Upper lobe of left lung (tissue), 4 donors: ENCODE data around the gene ADCY3.

Experiments used
- CTCF ChIP-seq, 6 experiments: fragments of 450-650 bp in 4 of 6; fragments of 200-600 bp in 2 of 6; sonication (generic) in 2 of 6; IDR thresholded peaks; one replicate each; pipeline ENCODE4 v1.5.1; 2016 to 2019; ENCODE audit warnings: antibody characterized with exemption in 6 of 6
- POLR2A ChIP-seq, 4 donors: fragments of 450-650 bp; IDR thresholded peaks; one replicate each; pipeline ENCODE4 v1.5.1; 2016 to 2017; ENCODE audit warnings: antibody characterized with exemption in 4 of 4, mild to moderate bottlenecking in 2 of 4

- TF ChIP-seq CTCF (IDR thresholded peaks at IDR 0.05) (no peak), POLR2A (IDR thresholded peaks at IDR 0.05) (no peak)
These were observed 145.7 kb downstream of the ADCY3 start for GRCh38 chr2:24774373-24774772.
